GM15510 (cell line): ENCODE data around the gene LAMA4.

ENCODE experiments used
- POLR2A ChIP-seq: IDR thresholded peaks from 3 replicates; pipeline ENCODE4 v1.6.1; 2011; ENCODE audit warnings: borderline replicate concordance; ENCODE audit not compliant: insufficient read length; ENCODE audit errors: extremely low read depth

The LAMA4 gene

DNA sequence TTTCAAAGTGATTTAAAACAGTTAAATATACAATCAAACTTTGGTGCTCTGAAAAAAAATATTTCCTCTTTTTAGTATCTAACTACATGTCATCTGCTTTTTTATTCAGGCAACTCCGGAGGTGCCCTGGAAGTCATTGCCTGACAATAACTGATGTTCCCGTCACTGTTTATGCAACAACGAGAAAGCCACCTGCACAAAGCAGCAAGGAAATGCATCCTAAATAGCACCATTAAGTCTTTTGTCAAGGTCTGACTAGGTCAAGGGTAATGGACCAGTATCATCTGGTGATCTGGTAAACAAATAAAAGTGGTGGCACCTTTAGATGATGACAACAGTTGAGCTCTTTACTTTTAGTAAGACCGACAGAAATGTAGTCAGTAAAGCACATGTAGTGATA lies 153.8 kb downstream of the LAMA4 start:
- no peak for TF ChIP-seq POLR2A

- TF ChIP-seq POLR2A = no peak
Observed at GRCh38 chr6:112096901-112097300, 157.5 kb downstream of the LAMA4 start.

DNA sequence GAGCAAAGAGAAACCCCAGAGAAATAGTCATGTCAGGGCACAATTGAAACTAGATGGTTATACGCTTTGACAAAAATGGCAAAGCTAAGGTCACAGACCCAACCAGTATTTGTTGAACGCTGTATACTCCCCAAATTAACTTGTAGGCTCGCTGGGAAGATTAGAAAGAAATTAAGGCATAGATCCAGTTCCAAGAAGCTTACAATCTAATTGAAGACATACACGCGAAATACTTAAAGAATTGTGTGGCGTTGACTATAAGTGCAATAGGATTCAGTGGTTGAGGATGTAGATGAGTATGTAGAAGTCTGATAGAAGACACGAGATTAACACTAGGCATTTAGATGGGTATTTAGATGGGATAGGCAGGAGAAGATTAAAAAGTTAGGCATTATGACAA lies 166.5 kb downstream of the LAMA4 start:
- no peak for TF ChIP-seq POLR2A

DNA sequence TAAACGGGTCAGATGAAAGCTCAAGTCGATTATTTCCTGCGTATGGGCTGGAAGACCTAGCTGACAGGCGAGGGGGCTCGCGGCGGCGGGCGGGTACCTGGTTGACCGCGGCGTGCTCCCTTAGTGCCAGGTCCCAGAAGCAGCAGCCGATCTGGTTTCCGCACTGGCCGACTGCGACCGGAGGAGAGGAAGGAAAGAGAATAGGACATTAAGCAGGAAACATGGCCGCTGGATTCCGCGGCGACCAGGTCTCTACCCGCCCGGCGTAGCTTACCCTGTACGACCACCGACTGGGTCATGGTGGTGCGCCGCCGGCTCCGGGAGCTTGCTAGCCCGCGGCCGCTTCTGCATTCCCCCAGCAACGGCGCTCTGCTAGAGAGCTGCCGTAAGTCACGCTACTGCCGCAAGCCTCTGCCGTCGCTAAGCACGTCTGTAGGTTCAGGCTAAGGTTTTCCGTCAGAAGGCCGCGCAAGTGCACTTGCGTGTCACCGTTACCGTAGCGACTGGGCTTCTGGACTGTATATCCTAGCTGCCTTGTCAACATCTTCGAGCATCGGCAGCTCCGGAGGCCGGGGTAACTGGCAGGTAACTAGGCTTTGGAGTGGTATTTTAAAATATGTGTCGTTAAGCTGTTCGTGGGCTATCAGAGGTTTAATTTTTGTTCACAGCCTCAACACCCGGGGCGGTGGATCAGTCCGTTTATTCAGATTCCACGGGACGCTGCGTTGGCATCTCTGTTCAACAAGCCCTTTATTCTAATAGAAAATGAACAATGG lies 167.0 kb downstream of the LAMA4 start, which contains the start of the genes FAM229B and TUBE1:
Gene FAM229B (plus strand): TSS at position 456 of the 776 bp plus-strand sequence. CDS start 11,693 bp downstream, outside the sequence.
Gene TUBE1 (minus strand): TSS at position 347 of the 776 bp plus-strand sequence. CDS start 48 bp downstream, at position 299.
- peak; percentile 84 for TF ChIP-seq POLR2A

GRCh38 chr6:112086744-112087135 lies 167.6 kb downstream of the LAMA4 start:
- TF ChIP-seq POLR2A = no peak

DNA sequence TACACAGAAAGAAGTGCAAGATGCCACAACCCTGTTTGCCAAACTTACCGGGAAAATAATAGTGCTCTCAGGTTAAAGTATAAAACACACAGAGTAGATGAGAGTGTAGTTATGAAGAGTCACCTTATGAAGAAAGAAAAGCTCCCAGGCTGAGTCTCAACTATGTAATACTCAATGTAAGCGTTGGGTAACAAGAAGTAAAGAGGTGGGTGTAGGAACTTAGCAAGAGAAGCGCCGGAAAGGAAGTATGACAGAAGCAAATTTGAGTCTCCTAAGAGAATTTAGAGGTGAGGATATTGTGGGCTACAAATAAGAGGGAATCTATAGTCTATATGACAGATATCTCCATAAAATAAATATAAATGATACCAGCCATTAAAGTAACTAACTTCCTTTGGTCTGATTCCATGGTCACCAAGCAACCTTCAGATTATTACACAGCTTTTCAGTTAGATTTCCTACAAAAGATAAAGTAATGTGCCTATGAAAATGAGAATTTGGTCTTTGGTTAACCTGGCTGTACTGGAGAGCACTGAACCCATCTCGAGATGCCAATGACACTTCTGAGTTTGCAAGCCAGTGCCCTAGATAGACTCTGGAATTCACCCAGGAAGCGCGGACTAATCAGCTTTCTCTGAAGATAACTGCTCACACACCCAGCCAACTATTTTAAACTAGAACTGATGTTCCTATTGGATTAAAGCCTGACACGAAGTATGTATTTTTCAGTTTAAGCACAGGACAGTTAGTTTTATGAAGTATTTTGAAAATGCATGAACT lies 168.9 kb downstream of the LAMA4 start:
- no peak for TF ChIP-seq POLR2A

DNA sequence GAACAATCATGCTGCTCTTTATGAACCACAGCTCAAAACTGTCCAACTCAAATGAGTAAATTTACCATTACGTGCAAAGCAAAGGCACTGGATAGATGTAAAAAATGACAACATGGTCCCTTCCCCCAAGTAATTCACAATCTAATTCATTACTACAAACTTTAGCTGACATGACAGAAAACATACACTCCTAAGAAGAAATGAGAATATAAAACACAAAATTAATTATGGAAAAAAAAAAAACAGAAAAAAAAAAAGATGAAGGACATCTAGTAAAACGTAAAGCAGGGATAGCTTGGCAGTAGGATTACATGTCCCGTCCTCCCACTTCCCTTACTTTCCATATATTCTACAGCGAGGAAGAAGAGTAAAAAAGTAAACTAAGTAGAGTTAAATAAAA lies 172.8 kb downstream of the LAMA4 start:
- TF ChIP-seq POLR2A = no peak

DNA sequence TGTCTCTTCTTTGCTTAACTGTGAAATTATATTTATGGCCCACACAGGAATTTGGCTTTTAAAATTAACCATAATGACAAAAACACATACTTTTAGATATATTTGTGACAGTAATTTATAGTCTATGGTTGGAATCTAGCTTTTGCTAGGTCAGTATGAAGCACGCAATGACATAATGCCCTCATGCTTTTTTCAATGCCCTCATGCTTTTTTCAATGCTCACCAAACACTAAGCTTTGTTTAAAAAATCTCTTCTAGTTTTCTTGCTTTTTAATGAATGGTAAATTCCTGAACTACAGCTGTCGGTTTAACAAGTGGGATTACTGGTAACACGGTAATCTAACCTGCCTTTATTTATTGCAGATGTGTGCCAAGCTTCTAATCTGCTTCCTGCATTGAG lies 187.8 kb downstream of the LAMA4 start:
- no peak for TF ChIP-seq POLR2A

DNA sequence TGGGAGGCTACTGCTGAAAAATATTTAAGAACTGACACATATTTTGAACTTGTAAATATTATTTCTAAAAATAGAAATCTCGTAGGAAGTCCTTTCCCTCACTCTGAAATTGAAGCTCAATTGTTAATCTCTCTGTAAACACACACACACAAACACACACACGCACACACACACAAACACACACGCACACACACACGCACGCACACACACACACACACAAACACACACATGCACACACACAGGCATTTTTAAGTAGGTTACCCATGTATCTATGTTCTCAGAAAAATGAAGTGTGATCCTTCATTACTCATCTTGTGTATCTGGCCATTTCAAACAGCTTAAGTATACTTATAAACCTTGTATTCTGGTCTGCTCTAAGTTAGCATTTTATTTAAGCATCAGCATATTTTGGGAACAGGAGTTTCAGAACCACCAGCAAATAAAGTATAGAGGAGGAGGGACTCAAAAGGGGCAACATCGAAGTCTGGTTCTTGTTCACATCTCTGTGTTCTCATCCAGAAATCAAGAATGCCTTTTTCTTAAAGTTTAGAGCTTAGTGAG lies 188.9 kb downstream of the LAMA4 start:
- TF ChIP-seq POLR2A = no peak

DNA sequence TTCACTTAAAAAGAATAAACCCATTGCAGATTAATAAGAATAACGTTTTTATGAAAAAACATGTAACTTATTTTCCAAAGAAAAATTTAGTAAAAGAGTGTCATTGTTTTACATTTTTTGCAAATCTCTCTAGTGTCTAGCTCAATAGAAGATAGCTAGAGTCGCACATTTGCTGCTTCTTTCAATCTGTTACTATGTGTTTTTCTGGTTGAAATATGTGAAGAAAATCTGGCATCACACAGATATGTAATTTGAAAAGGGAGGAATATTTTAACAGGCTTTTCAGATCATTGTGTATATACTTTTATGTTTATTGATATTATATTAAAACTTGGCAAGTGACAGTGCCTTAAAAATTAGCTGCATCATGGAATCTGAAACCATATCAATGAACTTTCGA lies 191.4 kb downstream of the LAMA4 start:
- TF ChIP-seq POLR2A = no peak

- TF ChIP-seq POLR2A = no peak
Observed at GRCh38 chr6:112061605-112062004, 192.8 kb downstream of the LAMA4 start.
